Measurements from ENCODE around the gene YWHAB. TPM values are rescaled to one million over a fixed set of nuclear protein-coding genes. Genes with fewer than 3 reads are reported as not detected.

Gene YWHAB
- total and polyA plus RNA-seq, 10 donors: 85.8 to 237 (median 174) TPM

DNA sequence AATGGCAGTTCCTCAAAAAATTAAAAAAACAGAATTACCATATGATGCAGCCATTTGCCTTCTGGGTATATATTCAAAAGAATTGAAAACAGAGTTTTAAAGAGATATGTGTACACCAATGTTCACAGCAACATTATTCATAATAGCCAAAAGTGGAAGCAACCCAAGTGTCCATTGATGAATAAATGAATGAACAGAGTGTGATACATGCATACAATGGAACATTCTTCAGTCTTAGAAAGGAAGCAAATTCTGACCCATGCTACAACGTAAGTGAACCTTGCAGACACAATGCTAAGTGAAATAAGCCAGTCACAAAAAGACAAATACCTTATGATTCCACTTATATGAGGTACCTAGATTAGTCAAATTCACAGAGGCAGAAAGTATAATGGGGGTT lies 34.7 kb upstream of the YWHAB start:
- WGBS, 5 donors: 63 to 88% (median 68%) methylated on average over 1 of the region's 1 CpG
- peaks cover 0 to 19% (median 0%) of the 10 kb centered on the region in 7 donors for H3K27me3 ChIP-seq (replicated peaks in 1 of 7)

GRCh38 chr20:44851545-44851944 lies 34.0 kb upstream of the YWHAB start:
- H3K27ac ChIP-seq: no peak overlapping the region
- TF ChIP-seq CTCF (IDR thresholded peaks at IDR 0.05 in 8 of 11, conservative IDR thresholded peaks at IDR 0.05 in 3 of 11) (no peak), POLR2A (IDR thresholded peaks at IDR 0.05) (no peak), POLR2AphosphoS5 (IDR thresholded peaks at IDR 0.05) (no peak)
- H3K4me1 ChIP-seq: no peaks in the 10 kb centered on the region
- intact Hi-C loops (cut with DNase I; ENCODE audit: low total_unique reads): no loop called here
- no peak overlapping the region for H3K4me3 ChIP-seq
- DNase-seq: no peak
- 55 to 76% (median 61%) methylated on average over 3 of the region's 3 CpGs for WGBS, 5 donors
- H3K36me3 ChIP-seq: no peaks in the 10 kb centered on the region
- H3K9me3 ChIP-seq: no peaks in the 10 kb centered on the region
- peaks cover 0 to 19% (median 0%) of the 10 kb centered on the region in 7 donors for H3K27me3 ChIP-seq (replicated peaks in 1 of 7)

More for the DNA sequence above, 34.7 kb upstream of the YWHAB start:
- no peak for DNase-seq
- Histone ChIP-seq H3K27ac (no peak overlapping the region), H3K4me3 (no peak overlapping the region), H3K9me3 (no peaks in the 10 kb centered on the region), H3K4me1 (no peaks in the 10 kb centered on the region), H3K36me3 (no peaks in the 10 kb centered on the region)
- TF ChIP-seq CTCF (IDR thresholded peaks at IDR 0.05 in 8 of 11, conservative IDR thresholded peaks at IDR 0.05 in 3 of 11) (no peak), POLR2A (IDR thresholded peaks at IDR 0.05) (no peak), POLR2AphosphoS5 (IDR thresholded peaks at IDR 0.05) (no peak)
- intact Hi-C loops (cut with DNase I; ENCODE audit: low total_unique reads): no loop called here

- intact Hi-C loops (cut with DNase I; ENCODE audit: low total_unique reads): no loop called here
- H3K9me3 ChIP-seq: no peaks in the 10 kb centered on the region
These were observed 29.1 kb upstream of the YWHAB start for GRCh38 chr20:44856442-44856841.

More at GRCh38 chr20:44856442-44856841, 29.1 kb upstream of the YWHAB start:
- no peak overlapping the region for H3K27ac ChIP-seq
- peaks cover 0 to 5% (median 0%) of the 10 kb centered on the region in 7 donors for H3K27me3 ChIP-seq (replicated peaks in 1 of 7)
- 76 to 86% (median 85%) methylated on average over 2 of the region's 2 CpGs for WGBS, 5 donors
- no peaks in the 10 kb centered on the region for H3K36me3 ChIP-seq
- DNase-seq: no peak
- no peaks in the 10 kb centered on the region for H3K4me1 ChIP-seq
- no peak for TF ChIP-seq POLR2AphosphoS5 (IDR thresholded peaks at IDR 0.05)
- no peak for TF ChIP-seq CTCF (IDR thresholded peaks at IDR 0.05 in 8 of 11, conservative IDR thresholded peaks at IDR 0.05 in 3 of 11)
- no peak for TF ChIP-seq POLR2A (IDR thresholded peaks at IDR 0.05)
- H3K4me3 ChIP-seq: no peak overlapping the region

All from spleen (tissue), 11 donors.